ENCODE results near the gene CHRND. TPM values are rescaled to one million over a fixed set of nuclear protein-coding genes. Genes with fewer than 3 reads are reported as not detected.

The CHRND gene
- polyA plus RNA-seq, 1 donor from 2014 or later: not detected

DNA sequence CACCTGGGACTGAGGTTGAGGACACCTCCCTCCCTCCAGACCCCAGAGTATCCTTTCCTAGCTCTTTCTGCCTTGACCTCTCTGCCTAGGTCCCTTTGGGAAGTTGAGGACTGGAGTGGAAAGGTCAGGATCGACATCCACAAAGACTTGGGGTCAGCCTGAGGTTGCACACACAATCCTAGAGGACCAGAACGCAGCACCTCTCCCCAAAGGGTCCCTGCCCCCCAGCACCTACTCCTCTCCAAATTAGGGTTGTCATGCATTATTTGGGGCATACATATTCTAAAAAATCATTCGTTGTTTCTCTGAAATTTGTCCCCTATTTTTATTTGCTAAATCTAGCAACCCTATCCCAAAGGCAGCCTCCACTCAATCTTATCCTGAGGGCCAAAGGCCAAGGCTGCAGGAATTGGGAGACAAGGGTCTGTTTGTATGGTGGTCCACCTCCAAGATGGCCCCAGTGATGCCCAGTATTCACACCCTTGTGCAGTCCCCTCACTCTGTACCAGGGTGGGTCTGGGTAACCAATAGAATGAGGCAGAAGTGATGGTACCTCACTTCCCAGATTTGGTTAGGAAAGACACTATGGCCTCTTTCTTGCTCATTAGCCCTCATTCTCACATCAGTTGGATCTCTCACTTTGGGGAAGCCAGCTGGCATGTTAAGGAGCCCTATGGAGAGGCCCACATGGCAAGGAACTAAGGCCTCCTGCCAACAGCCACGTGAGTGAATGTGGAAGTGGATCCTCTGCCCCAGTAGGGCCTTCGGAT lies 10.0 kb downstream of the CHRND start:
- H3K9ac ChIP-seq (ENCODE audit: low read length): no peak overlapping the region
- H3K4me3 ChIP-seq (ENCODE audit: low read length): no peak overlapping the region
- H3K27ac ChIP-seq (ENCODE audit: low read length): no peak overlapping the region
- H3F3A ChIP-seq (ENCODE audit: insufficient read depth, low read length, poor library complexity, severe bottlenecking): no peaks in the 10 kb centered on the region
- no peaks in the 10 kb centered on the region for H3K79me2 ChIP-seq (replicated peaks; ENCODE audit: insufficient read depth, low read length)
- H3K4me2 ChIP-seq (ENCODE audit: low read length): no peak overlapping the region
- H3K9me3 ChIP-seq (ENCODE audit: low read length): no peaks in the 10 kb centered on the region
- no peaks in the 10 kb centered on the region for H3K9me2 ChIP-seq (ENCODE audit: insufficient read depth, low read length)
- H3K36me3 ChIP-seq (ENCODE audit: insufficient read depth, low read length): no peaks in the 10 kb centered on the region
- H3K27me3 ChIP-seq (ENCODE audit: insufficient read depth, low read depth, low read length): no peaks in the 10 kb centered on the region
- H2AFZ ChIP-seq (ENCODE audit: low read depth, low read length): no peak overlapping the region
- TF ChIP-seq RAD21 (conservative IDR thresholded peaks at IDR 0.05): no peak
- no peak for TF ChIP-seq TAF1 (IDR thresholded peaks at IDR 0.05; ENCODE audit: low read depth)
- no peak for TF ChIP-seq POLR2AphosphoS5 (IDR thresholded peaks at IDR 0.05)
- TF ChIP-seq, protein P1, sequence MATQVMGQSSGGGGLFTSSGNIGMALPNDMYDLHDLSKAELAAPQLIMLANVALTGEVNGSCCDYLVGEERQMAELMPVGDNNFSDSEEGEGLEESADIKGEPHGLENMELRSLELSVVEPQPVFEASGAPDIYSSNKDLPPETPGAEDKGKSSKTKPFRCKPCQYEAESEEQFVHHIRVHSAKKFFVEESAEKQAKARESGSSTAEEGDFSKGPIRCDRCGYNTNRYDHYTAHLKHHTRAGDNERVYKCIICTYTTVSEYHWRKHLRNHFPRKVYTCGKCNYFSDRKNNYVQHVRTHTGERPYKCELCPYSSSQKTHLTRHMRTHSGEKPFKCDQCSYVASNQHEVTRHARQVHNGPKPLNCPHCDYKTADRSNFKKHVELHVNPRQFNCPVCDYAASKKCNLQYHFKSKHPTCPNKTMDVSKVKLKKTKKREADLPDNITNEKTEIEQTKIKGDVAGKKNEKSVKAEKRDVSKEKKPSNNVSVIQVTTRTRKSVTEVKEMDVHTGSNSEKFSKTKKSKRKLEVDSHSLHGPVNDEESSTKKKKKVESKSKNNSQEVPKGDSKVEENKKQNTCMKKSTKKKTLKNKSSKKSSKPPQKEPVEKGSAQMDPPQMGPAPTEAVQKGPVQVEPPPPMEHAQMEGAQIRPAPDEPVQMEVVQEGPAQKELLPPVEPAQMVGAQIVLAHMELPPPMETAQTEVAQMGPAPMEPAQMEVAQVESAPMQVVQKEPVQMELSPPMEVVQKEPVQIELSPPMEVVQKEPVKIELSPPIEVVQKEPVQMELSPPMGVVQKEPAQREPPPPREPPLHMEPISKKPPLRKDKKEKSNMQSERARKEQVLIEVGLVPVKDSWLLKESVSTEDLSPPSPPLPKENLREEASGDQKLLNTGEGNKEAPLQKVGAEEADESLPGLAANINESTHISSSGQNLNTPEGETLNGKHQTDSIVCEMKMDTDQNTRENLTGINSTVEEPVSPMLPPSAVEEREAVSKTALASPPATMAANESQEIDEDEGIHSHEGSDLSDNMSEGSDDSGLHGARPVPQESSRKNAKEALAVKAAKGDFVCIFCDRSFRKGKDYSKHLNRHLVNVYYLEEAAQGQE (IDR thresholded peaks at IDR 0.05; ENCODE audit: borderline replicate concordance): no peak
- no peak for TF ChIP-seq EP300 (conservative IDR thresholded peaks at IDR 0.05; ENCODE audit: poor library complexity, severe bottlenecking)
- TF ChIP-seq, protein P2, sequence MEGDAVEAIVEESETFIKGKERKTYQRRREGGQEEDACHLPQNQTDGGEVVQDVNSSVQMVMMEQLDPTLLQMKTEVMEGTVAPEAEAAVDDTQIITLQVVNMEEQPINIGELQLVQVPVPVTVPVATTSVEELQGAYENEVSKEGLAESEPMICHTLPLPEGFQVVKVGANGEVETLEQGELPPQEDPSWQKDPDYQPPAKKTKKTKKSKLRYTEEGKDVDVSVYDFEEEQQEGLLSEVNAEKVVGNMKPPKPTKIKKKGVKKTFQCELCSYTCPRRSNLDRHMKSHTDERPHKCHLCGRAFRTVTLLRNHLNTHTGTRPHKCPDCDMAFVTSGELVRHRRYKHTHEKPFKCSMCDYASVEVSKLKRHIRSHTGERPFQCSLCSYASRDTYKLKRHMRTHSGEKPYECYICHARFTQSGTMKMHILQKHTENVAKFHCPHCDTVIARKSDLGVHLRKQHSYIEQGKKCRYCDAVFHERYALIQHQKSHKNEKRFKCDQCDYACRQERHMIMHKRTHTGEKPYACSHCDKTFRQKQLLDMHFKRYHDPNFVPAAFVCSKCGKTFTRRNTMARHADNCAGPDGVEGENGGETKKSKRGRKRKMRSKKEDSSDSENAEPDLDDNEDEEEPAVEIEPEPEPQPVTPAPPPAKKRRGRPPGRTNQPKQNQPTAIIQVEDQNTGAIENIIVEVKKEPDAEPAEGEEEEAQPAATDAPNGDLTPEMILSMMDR (IDR thresholded peaks at IDR 0.05; ENCODE audit: poor library complexity, severe bottlenecking): no peak
- TF ChIP-seq EZH2 (IDR thresholded peaks at IDR 0.05; ENCODE audit: borderline replicate concordance, insufficient read depth, low read length, poor library complexity, severe bottlenecking): no peak
- TF ChIP-seq MXI1 (conservative IDR thresholded peaks at IDR 0.05; ENCODE audit: poor library complexity, severe bottlenecking): no peak
- no peak for TF ChIP-seq SMC3 (conservative IDR thresholded peaks at IDR 0.05; ENCODE audit: poor library complexity)
- no peaks in the 10 kb centered on the region for H4K20me1 ChIP-seq (ENCODE audit: insufficient read depth)

DNA sequence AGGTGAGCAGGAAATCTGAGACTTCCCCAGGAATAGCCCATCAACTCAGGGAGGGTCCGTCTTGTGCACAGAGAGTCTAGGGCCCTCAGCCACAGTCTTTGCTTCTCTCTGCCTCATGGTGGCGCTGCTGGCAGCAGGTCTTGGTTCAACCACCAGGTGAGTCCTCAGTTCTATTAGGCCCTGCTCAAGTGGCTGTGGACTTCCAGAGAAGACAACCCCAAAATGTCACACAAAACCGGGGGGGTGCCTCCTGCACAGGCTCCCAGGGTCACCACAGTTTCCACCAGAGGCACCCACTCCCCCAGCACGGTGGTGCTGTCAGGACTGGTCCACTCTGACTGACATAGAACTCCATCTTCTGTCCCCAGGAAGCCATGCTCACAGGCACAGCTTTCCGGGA lies 11.1 kb downstream of the CHRND start:
- Histone ChIP-seq H3K36me3 (ENCODE audit: insufficient read depth, low read length) (no peaks in the 10 kb centered on the region), H3K9me3 (ENCODE audit: low read length) (no peaks in the 10 kb centered on the region), H2AFZ (ENCODE audit: low read depth, low read length) (no peak overlapping the region), H3K27ac (ENCODE audit: low read length) (no peak overlapping the region), H4K20me1 (ENCODE audit: insufficient read depth) (no peaks in the 10 kb centered on the region), H3K4me2 (ENCODE audit: low read length) (no peak overlapping the region), H3K4me3 (ENCODE audit: low read length) (no peak overlapping the region), H3K79me2 (replicated peaks; ENCODE audit: insufficient read depth, low read length) (no peaks in the 10 kb centered on the region), H3K27me3 (ENCODE audit: insufficient read depth, low read depth, low read length) (no peaks in the 10 kb centered on the region), H3K9ac (ENCODE audit: low read length) (no peak overlapping the region), H3F3A (ENCODE audit: insufficient read depth, low read length, poor library complexity, severe bottlenecking) (no peaks in the 10 kb centered on the region), H3K9me2 (ENCODE audit: insufficient read depth, low read length) (no peaks in the 10 kb centered on the region)
- TF ChIP-seq EZH2 (IDR thresholded peaks at IDR 0.05; ENCODE audit: borderline replicate concordance, insufficient read depth, low read length, poor library complexity, severe bottlenecking): no peak
- TF ChIP-seq POLR2AphosphoS5 (IDR thresholded peaks at IDR 0.05): no peak
- TF ChIP-seq TAF1 (IDR thresholded peaks at IDR 0.05; ENCODE audit: low read depth): no peak
- TF ChIP-seq RAD21 (conservative IDR thresholded peaks at IDR 0.05): no peak
- no peak for TF ChIP-seq MXI1 (conservative IDR thresholded peaks at IDR 0.05; ENCODE audit: poor library complexity, severe bottlenecking)
- TF ChIP-seq EP300 (conservative IDR thresholded peaks at IDR 0.05; ENCODE audit: poor library complexity, severe bottlenecking): no peak
- TF ChIP-seq, protein P2 (IDR thresholded peaks at IDR 0.05; ENCODE audit: poor library complexity, severe bottlenecking): no peak
- TF ChIP-seq SMC3 (conservative IDR thresholded peaks at IDR 0.05; ENCODE audit: poor library complexity): no peak
- TF ChIP-seq, protein P1 (IDR thresholded peaks at IDR 0.05; ENCODE audit: borderline replicate concordance): no peak

Measured in neural cell (in vitro differentiated cells).